ENCODE results near the gene NCOA7. TPM values are rescaled to one million over a fixed set of nuclear protein-coding genes. Genes with fewer than 3 reads are reported as not detected.

NCOA7 gene
- total and polyA plus RNA-seq, 12 donors: 24.5 to 180 (median 70.8) TPM

DNA sequence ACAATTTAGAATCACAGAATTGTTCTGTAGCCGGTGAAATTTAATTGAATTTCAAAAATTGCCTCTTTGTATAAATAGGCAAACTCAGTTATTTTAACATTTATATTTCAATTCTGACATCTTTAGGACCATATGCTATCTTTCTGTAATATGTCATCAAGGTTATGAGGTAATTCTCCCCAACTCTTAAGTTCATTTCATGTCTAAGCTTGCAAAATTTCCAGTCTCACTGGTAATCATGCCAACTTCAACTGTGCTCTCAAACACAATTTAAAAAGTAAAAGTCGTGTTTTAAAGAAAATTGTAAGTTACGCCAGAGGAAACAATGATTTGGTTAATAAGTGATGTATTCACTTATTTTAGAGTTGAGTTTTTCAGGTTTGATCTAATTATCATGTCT is 1.4 kb downstream of the NCOA7 start:
- WGBS, 4 donors: 43 to 55% (median 50%) methylated on average over 3 of the region's 3 CpGs
- intact Hi-C loops (cut with DNase I): loop anchor here in 1 of 2 donors (5.0 kb wide), 1 partner anchor 60 kb away; no protein-coding TSS in a partner anchor

DNA sequence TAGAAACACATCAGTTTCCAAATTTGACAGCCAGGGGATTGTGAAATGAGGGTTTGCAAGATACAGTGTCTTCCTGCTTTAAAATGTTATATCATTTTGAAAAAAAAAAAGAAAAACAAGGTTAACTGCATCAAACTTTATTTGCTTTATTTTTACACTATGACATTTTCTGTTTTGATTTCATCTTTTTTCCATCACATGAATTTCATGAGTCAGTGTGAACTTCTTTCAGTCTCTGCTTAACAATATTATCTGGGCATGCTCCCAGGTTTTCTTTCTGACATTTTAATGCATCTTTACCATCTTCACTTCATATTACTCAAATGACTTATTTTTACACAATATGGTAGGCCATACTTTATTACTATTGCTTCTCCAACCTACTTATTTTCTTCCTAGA is 1.9 kb downstream of the NCOA7 start:
- no peak for DNase-seq
- Histone ChIP-seq H3K4me1 (replicated peaks in 1 of 2) (peaks cover 50 to 80% of the 10 kb centered on the region in 2 donors), H3K27me3 (no peaks in the 10 kb centered on the region), H3K36me3 (replicated peaks in 1 of 2) (no peaks in the 10 kb centered on the region), H3K27ac (peak overlapping the region; percentile 28 to 99 (median 95)), H3K9me3 (replicated peaks in 1 of 3) (no peaks in the 10 kb centered on the region), H3K4me3 (peak overlapping the region in 1 of 4 donors; percentile 94)
- intact Hi-C loops (cut with DNase I): loop anchor here in 1 of 2 donors (5.0 kb wide), 1 partner anchor 60 kb away; no protein-coding TSS in a partner anchor
- TF ChIP-seq, protein P1, sequence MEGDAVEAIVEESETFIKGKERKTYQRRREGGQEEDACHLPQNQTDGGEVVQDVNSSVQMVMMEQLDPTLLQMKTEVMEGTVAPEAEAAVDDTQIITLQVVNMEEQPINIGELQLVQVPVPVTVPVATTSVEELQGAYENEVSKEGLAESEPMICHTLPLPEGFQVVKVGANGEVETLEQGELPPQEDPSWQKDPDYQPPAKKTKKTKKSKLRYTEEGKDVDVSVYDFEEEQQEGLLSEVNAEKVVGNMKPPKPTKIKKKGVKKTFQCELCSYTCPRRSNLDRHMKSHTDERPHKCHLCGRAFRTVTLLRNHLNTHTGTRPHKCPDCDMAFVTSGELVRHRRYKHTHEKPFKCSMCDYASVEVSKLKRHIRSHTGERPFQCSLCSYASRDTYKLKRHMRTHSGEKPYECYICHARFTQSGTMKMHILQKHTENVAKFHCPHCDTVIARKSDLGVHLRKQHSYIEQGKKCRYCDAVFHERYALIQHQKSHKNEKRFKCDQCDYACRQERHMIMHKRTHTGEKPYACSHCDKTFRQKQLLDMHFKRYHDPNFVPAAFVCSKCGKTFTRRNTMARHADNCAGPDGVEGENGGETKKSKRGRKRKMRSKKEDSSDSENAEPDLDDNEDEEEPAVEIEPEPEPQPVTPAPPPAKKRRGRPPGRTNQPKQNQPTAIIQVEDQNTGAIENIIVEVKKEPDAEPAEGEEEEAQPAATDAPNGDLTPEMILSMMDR (IDR thresholded peaks at IDR 0.05): no peak
- peak in 1 of 2 donors; percentile 8 for TF ChIP-seq POLR2A (IDR thresholded peaks at IDR 0.05)

More for the DNA sequence above, 1.4 kb downstream of the NCOA7 start:
- TF ChIP-seq, protein P1 (IDR thresholded peaks at IDR 0.05): no peak
- TF ChIP-seq POLR2A (IDR thresholded peaks at IDR 0.05): no peak
- Histone ChIP-seq H3K4me3 (peak overlapping the region in 1 of 4 donors; percentile 94), H3K4me1 (replicated peaks in 1 of 2) (peaks cover 50 to 75% of the 10 kb centered on the region in 2 donors), H3K27me3 (no peaks in the 10 kb centered on the region), H3K36me3 (replicated peaks in 1 of 2) (no peaks in the 10 kb centered on the region), H3K9me3 (replicated peaks in 1 of 3) (no peaks in the 10 kb centered on the region), H3K27ac (peak overlapping the region; percentile 27 to 99 (median 95))
- DNase-seq: no peak

DNA sequence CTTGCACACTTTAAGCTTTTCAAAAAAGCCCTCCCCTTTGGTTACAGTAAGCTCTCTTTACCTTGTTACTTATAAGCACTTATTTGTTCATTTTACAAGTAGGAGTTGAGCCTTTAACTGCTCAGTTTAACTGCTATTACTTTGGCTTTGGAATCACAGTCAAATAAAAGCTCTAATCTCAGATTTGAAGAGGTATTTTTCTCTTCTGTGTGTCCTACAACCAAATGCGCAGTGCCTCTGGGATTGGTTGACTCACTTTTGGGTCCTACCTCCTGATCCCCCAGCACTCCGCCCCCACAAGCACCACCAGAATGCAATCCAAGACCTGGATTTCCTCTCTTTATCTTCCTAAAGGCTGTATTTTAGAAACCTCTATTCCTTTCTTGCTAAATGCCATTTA is 2.5 kb downstream of the NCOA7 start:
- peaks cover 50 to 82% of the 10 kb centered on the region in 2 donors for H3K4me1 ChIP-seq (replicated peaks in 1 of 2)
- TF ChIP-seq, protein P1 (IDR thresholded peaks at IDR 0.05): no peak
- TF ChIP-seq POLR2A (IDR thresholded peaks at IDR 0.05): peak in 1 of 2 donors; percentile 56
- WGBS, 4 donors: 25 to 50% (median 42%) methylated on average over 2 of the region's 2 CpGs
- no peaks in the 10 kb centered on the region for H3K27me3 ChIP-seq
- no peaks in the 10 kb centered on the region for H3K36me3 ChIP-seq (replicated peaks in 1 of 2)
- intact Hi-C loops (cut with DNase I): loop anchor here in 1 of 2 donors (5.0 kb wide), 1 partner anchor 59 kb away; no protein-coding TSS in a partner anchor
- peak overlapping the region; percentile 28 to 99 (median 74) for H3K27ac ChIP-seq
- peak in 6 of 7 donors; percentile 60 to 84 (median 70) for DNase-seq
- H3K9me3 ChIP-seq (replicated peaks in 1 of 3): no peaks in the 10 kb centered on the region
- H3K4me3 ChIP-seq: peak overlapping the region in 1 of 4 donors; percentile 94

GRCh38 chr6:125793863-125794262 is 3.1 kb downstream of the NCOA7 start:
- intact Hi-C loops (cut with DNase I): loop anchor here in 1 of 2 donors (5.0 kb wide), 1 partner anchor 58 kb away; no protein-coding TSS in a partner anchor
- H3K4me3 ChIP-seq: peak overlapping the region in 1 of 4 donors; percentile 94
- no peaks in the 10 kb centered on the region for H3K27me3 ChIP-seq
- TF ChIP-seq, protein P1 (IDR thresholded peaks at IDR 0.05): no peak
- no peak for TF ChIP-seq POLR2A (IDR thresholded peaks at IDR 0.05)
- H3K27ac ChIP-seq: peak overlapping the region; percentile 44 to 99 (median 74)
- H3K9me3 ChIP-seq (replicated peaks in 1 of 3): no peaks in the 10 kb centered on the region
- 42 to 52% (median 48%) methylated on average over 3 of the region's 3 CpGs for WGBS, 4 donors
- DNase-seq: no peak
- peaks cover 48 to 81% of the 10 kb centered on the region in 2 donors for H3K4me1 ChIP-seq (replicated peaks in 1 of 2)
- no peaks in the 10 kb centered on the region for H3K36me3 ChIP-seq (replicated peaks in 1 of 2)

All from adrenal gland (tissue), 12 donors.